Prostate gland (tissue), 2 donors: Measurements from ENCODE around the gene UBALD2. TPM values are rescaled to one million over a fixed set of nuclear protein-coding genes. Genes with fewer than 3 reads are reported as not detected.
A peak's percentile ranks its signal among the peaks of the same experiment; 100 is the strongest.

Source experiments
- DNase-seq: peaks from one replicate; pipeline ENCODE4 v3.0.0-alpha.2; 2019; ENCODE audit warnings: low spot score
- H3K27ac ChIP-seq, 2 donors: fragments of 200-600 bp; sonication (generic); 2 replicates each; pipeline ENCODE4 v1.5.1; 2017 to 2019
- H3K27me3 ChIP-seq: fragments of 200-600 bp; sonication (generic); replicated peaks from 2 replicates; pipeline ENCODE4 v1.5.1; 2019; ENCODE audit not compliant: insufficient read depth
- H3K36me3 ChIP-seq, 2 donors: fragments of 200-600 bp; sonication (generic); 1 replicate in 1 of 2; 2 replicates in 1 of 2; pipeline versions ENCODE4 v1.5.1 to v1.8.1; 2017 to 2019
- H3K4me1 ChIP-seq: fragments of 200-600 bp; sonication (generic); replicated peaks from 2 replicates; pipeline ENCODE4 v1.5.1; 2019
- H3K4me3 ChIP-seq, 2 donors: fragments of 200-600 bp; sonication (generic); 2 replicates each; pipeline ENCODE4 v1.5.1; 2017 to 2019
- H3K9me3 ChIP-seq: fragments of 200-600 bp; sonication (generic); 2 replicates; pipeline ENCODE4 v1.5.1; 2017
- POLR2A ChIP-seq: fragments of 450-650 bp; IDR thresholded peaks from one replicate; pipeline ENCODE4 v1.6.1; 2016; ENCODE audit warnings: antibody characterized with exemption, mild to moderate bottlenecking
- POLR2AphosphoS5 ChIP-seq: sonication (generic); formaldehyde crosslinking; IDR thresholded peaks from one replicate; pipeline ENCODE4 v1.6.1; 2017; ENCODE audit warnings: antibody characterized with exemption
- WGBS: methylation state at CpG from one replicate; pipeline ENCODE4 v1.1.5; 2018; 5-methylcytosine and 5-hydroxymethylcytosine counted together
- intact Hi-C: fragments of 100-400 bp; cut with DNase I; formaldehyde crosslinking; loops from one replicate; pipeline ENCODE4 v1.14.2; 2022
- small RNA-seq, 2 donors: library from RNA; depleted of rRNA; stranded (forward); fragments of <200 nt; gene quantifications; one replicate each; pipeline ENCODE3, GENCODE V24; 2016
- total RNA-seq, 2 donors: library from RNA; depleted of rRNA; stranded (reverse); fragments of >200 nt; gene quantifications; one replicate each; pipeline ENCODE4 v1.1.0, GENCODE V29; 2016
- TF ChIP-seq, protein P1 (sequence below), 4 experiments: fragments of 200-600 bp in 2 of 4; fragments of 450-650 bp in 2 of 4; sonication (generic) in 2 of 4; IDR thresholded peaks; 1 replicate in 3 of 4; 2 replicates in 1 of 4; pipeline ENCODE4 v1.5.1; 2016 to 2019; ENCODE audit warnings: antibody characterized with exemption in 4 of 4, mild to moderate bottlenecking in 2 of 4, moderate library complexity in 2 of 4

UBALD2 gene
- total RNA-seq, 2 donors from 2014 or later, result 19.4 to 19.7 TPM

GRCh38 chr17:76309461-76309860 lies 44.3 kb downstream of the UBALD2 start:
- intact Hi-C loops, result no loop called here
- TF ChIP-seq POLR2AphosphoS5 (no peak), POLR2A (no peak)
- TF ChIP-seq, protein P1, sequence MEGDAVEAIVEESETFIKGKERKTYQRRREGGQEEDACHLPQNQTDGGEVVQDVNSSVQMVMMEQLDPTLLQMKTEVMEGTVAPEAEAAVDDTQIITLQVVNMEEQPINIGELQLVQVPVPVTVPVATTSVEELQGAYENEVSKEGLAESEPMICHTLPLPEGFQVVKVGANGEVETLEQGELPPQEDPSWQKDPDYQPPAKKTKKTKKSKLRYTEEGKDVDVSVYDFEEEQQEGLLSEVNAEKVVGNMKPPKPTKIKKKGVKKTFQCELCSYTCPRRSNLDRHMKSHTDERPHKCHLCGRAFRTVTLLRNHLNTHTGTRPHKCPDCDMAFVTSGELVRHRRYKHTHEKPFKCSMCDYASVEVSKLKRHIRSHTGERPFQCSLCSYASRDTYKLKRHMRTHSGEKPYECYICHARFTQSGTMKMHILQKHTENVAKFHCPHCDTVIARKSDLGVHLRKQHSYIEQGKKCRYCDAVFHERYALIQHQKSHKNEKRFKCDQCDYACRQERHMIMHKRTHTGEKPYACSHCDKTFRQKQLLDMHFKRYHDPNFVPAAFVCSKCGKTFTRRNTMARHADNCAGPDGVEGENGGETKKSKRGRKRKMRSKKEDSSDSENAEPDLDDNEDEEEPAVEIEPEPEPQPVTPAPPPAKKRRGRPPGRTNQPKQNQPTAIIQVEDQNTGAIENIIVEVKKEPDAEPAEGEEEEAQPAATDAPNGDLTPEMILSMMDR (IDR thresholded peaks at IDR 0.05), result no peak
- Histone ChIP-seq H3K36me3 (peaks cover 0 to 4% of the 10 kb centered on the region in 2 donors), H3K4me3 (no peak overlapping the region), H3K9me3 (no peaks in the 10 kb centered on the region), H3K27me3 (no peaks in the 10 kb centered on the region), H3K4me1 (no peaks in the 10 kb centered on the region), H3K27ac (no peak overlapping the region)
- DNase-seq, result no peak
- WGBS, result 88% methylated on average over 4 of the region's 4 CpGs

DNA sequence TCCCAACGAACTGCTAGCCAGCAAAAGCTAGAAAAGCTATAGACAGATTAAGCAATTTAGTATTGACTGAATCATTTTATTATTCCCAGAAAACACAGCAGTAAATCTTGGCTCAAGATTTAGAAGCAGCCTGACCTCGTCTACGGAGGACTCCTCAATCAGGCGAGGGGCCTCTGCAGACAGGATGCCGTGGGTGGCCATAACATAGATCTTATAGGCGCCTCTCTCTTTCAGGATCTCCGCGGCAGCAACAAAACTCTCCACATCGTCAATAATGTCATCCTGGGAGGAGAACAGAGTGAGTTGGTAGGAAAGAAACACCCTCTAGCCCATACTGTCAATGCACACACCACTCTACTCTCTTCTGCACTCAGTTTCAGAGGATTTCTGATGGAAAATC lies 47.6 kb downstream of the UBALD2 start:
- Histone ChIP-seq H3K9me3 (no peaks in the 10 kb centered on the region), H3K4me1 (no peaks in the 10 kb centered on the region), H3K4me3 (no peak overlapping the region), H3K36me3 (peaks cover 0 to 4% of the 10 kb centered on the region in 2 donors), H3K27me3 (no peaks in the 10 kb centered on the region), H3K27ac (no peak overlapping the region)
- DNase-seq, result no peak
- 71% methylated on average over 9 of the region's 9 CpGs for WGBS
- no peak for TF ChIP-seq POLR2A
- TF ChIP-seq POLR2AphosphoS5, result no peak
- TF ChIP-seq, protein P1 (IDR thresholded peaks at IDR 0.05), result no peak
- intact Hi-C loops, result no loop called here

GRCh38 chr17:76314392-76315227 lies 49.5 kb downstream of the UBALD2 start:
- H3K36me3 ChIP-seq, result peaks cover 0 to 4% of the 10 kb centered on the region in 2 donors
- peak overlapping the region; percentile 23 to 49 for H3K27ac ChIP-seq

DNA sequence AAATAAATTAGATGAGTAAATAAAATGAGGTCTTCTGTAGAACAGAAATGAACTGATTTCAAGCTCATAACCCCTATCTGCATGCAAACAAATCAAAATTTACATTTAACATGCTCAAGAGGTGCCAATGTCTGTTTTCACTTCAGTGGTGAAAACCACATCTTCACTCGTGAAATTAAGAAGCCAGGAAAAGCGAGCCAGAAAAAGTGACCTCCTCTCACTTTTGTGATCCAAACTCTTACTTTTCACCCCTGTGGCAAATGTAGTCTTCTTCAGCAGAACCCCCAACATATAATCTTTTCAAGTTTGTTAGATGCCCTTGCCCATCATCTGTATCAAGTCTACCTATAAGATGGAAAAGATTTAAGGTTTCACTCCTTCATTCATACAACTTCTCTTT lies 52.4 kb downstream of the UBALD2 start:
- Histone ChIP-seq H3K27me3 (no peaks in the 10 kb centered on the region), H3K4me1 (no peaks in the 10 kb centered on the region), H3K4me3 (no peak overlapping the region), H3K27ac (no peak overlapping the region), H3K9me3 (no peaks in the 10 kb centered on the region), H3K36me3 (peaks cover 0 to 4% of the 10 kb centered on the region in 2 donors)
- TF ChIP-seq, protein P1 (IDR thresholded peaks at IDR 0.05), result no peak
- TF ChIP-seq POLR2AphosphoS5 (no peak), POLR2A (no peak)
- intact Hi-C loops, result no loop called here
- WGBS, result 81% methylated on average over 2 of the region's 2 CpGs
- no peak for DNase-seq

More at GRCh38 chr17:76314392-76315227, 49.5 kb downstream of the UBALD2 start:
- Histone ChIP-seq H3K9me3 (no peaks in the 10 kb centered on the region), H3K4me1 (no peaks in the 10 kb centered on the region), H3K4me3 (no peak overlapping the region), H3K27me3 (no peaks in the 10 kb centered on the region)
- WGBS, result 35% methylated on average over 15 of the region's 15 CpGs
- peak; percentile 74 for TF ChIP-seq POLR2AphosphoS5
- TF ChIP-seq POLR2A, result no peak
- DNase-seq, result peak; percentile 40
- intact Hi-C loops, result no loop called here

- Histone ChIP-seq H3K27me3 (no peaks in the 10 kb centered on the region), H3K4me1 (no peaks in the 10 kb centered on the region), H3K4me3 (no peak overlapping the region), H3K36me3 (no peaks in the 10 kb centered on the region), H3K9me3 (no peaks in the 10 kb centered on the region), H3K27ac (no peak overlapping the region)
- TF ChIP-seq, protein P1 (IDR thresholded peaks at IDR 0.05), result no peak
- TF ChIP-seq POLR2AphosphoS5 (no peak), POLR2A (no peak)
- 86% methylated on average over 3 of the region's 3 CpGs for WGBS
- DNase-seq, result no peak
- intact Hi-C loops, result no loop called here
These were observed 53.4 kb downstream of the UBALD2 start for GRCh38 chr17:76318586-76318985.

Small RNA genes within 50 kb of the gene (small RNA-seq; reads per million reads assigned to genes)
- 0 reads per million in 2 donors for gene RF00019

Other genes starting within 250 kb of the UBALD2 start
- gene EVPL, start 238.0 kb upstream of the UBALD2 start, total RNA-seq, result 10 to 100 TPM; 23.0 to 29.1 TPM
- gene SRP68, start 192.8 kb upstream of the UBALD2 start, total RNA-seq, result 10 to 100 TPM; 33.5 to 51.2 TPM
- gene GALR2, start 190.6 kb upstream of the UBALD2 start, total RNA-seq, result under 1 TPM in 1 of 2 donors, not detected in 1; 0.80 TPM
- not detected for gene ZACN, start 186.2 kb upstream of the UBALD2 start, total RNA-seq
- gene EXOC7, start 161.6 kb upstream of the UBALD2 start, total RNA-seq, result 100 to 1,000 TPM; 136 to 159 TPM
- 10 to 100 TPM in 1 of 2 donors, under 1 TPM in 1; 0.55 to 11.2 TPM for gene FOXJ1, start 124.1 kb upstream of the UBALD2 start, total RNA-seq
- gene RNF157, start 24.9 kb upstream of the UBALD2 start, total RNA-seq, result 10 to 100 TPM in 1 of 2 donors, 1 to 10 TPM in 1; 1.6 to 47.5 TPM
- 1 to 10 TPM; 3.1 to 9.8 TPM for gene QRICH2, start 42.9 kb downstream of the UBALD2 start, total RNA-seq
- gene PRPSAP1, start 88.6 kb downstream of the UBALD2 start, total RNA-seq, result 100 to 1,000 TPM in 1 of 2 donors, 10 to 100 TPM in 1; 51.5 to 115 TPM
- gene SPHK1, start 119.3 kb downstream of the UBALD2 start, total RNA-seq, result 10 to 100 TPM in 1 of 2 donors, 1 to 10 TPM in 1; 6.6 to 34.1 TPM
- 10 to 100 TPM; 19.9 to 39.8 TPM for gene UBE2O, start 187.8 kb downstream of the UBALD2 start, total RNA-seq
- not detected for gene AANAT, start 202.3 kb downstream of the UBALD2 start, total RNA-seq
- 10 to 100 TPM; 29.9 to 31.1 TPM for gene RHBDF2, start 236.1 kb downstream of the UBALD2 start, total RNA-seq